ENCODE measurements around the gene KIRREL2.

DNA sequence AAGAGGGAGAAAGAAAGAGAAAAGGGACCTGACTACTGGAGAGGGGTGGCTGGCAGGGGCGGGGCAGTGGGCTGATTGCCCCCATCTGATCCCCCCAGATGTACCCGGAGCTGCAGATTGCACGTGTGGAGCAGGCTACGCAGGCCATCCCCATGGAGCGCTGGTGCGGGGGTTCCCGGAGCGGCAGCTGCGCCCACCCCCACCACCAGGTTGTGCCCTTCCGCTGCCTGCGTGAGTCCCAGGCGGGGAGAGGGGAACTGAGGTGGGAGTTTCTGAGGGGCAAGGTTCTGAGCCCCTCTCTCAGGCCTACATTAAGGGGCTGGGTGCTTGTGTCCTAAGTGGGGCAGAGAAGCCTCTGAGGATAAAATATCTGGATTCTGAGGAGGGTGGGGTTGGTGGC, 14.1 kb downstream of the KIRREL2 start:
- TF ChIP-seq POLR2A (IDR thresholded peaks at IDR 0.05) (no peak), POLR2AphosphoS5 (IDR thresholded peaks at IDR 0.05) (no peak), EP300 (IDR thresholded peaks at IDR 0.05) (no peak)
- TF ChIP-seq, protein P1, sequence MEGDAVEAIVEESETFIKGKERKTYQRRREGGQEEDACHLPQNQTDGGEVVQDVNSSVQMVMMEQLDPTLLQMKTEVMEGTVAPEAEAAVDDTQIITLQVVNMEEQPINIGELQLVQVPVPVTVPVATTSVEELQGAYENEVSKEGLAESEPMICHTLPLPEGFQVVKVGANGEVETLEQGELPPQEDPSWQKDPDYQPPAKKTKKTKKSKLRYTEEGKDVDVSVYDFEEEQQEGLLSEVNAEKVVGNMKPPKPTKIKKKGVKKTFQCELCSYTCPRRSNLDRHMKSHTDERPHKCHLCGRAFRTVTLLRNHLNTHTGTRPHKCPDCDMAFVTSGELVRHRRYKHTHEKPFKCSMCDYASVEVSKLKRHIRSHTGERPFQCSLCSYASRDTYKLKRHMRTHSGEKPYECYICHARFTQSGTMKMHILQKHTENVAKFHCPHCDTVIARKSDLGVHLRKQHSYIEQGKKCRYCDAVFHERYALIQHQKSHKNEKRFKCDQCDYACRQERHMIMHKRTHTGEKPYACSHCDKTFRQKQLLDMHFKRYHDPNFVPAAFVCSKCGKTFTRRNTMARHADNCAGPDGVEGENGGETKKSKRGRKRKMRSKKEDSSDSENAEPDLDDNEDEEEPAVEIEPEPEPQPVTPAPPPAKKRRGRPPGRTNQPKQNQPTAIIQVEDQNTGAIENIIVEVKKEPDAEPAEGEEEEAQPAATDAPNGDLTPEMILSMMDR (IDR thresholded peaks at IDR 0.05), result no peak

Measured in suprapubic skin (tissue), 4 donors.